ENCODE measurements around the gene DDIT3.

DNA sequence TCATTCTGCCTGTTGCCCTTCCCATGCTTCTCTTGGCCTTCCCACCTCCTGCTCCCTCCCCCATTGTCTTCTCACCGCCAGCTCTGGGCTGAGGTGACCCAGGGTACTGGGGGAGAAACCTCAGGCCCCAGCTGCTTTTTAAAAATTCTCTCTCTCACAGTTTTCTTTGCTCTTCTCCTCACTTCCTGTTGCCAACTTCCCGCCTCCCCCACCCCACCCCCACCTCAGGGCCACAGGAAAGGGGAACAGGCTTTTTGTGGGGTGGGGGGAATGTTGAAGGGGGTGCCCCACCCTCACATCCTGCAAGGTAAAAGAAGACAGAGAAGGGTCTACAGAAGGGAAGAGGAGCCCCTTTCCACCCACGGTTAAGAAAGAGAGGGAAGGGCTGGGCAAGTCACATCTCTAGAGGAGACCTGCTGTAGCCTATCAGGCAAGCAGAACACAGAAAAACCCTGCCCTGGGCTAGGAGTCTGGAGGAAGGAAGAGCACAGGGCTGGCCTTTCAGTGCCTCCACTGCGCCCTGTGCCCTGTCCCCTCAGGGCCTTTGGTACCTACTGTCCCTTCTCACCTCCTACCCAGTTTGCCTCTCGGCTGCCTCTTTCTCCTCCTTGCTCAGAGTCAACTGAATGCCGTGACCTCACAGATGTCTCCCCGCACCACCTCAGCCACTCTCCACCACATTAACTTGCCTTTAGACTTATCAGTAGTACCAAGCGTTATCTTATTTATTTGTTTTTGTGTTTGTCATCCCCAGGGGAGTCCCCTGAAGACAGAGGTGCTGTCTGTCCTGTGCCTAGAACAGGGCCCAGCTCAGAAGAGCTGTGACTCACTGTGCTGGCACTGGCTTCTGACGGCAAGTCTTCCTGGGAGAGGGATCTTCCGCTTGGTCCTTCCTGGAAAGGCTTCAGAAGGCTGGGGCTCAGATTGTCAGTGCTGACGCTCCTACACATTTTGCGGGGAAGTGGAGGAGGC, 42.3 kb downstream of the DDIT3 start:
- TF ChIP-seq POLR2A (IDR thresholded peaks at IDR 0.05; ENCODE audit: extremely low read depth, insufficient read length) (no peak), MYC (IDR thresholded peaks at IDR 0.05; ENCODE audit: low read depth, low read length) (no peak; the same call in 1 of the 2 replicates)
- TF ChIP-seq, protein P1, sequence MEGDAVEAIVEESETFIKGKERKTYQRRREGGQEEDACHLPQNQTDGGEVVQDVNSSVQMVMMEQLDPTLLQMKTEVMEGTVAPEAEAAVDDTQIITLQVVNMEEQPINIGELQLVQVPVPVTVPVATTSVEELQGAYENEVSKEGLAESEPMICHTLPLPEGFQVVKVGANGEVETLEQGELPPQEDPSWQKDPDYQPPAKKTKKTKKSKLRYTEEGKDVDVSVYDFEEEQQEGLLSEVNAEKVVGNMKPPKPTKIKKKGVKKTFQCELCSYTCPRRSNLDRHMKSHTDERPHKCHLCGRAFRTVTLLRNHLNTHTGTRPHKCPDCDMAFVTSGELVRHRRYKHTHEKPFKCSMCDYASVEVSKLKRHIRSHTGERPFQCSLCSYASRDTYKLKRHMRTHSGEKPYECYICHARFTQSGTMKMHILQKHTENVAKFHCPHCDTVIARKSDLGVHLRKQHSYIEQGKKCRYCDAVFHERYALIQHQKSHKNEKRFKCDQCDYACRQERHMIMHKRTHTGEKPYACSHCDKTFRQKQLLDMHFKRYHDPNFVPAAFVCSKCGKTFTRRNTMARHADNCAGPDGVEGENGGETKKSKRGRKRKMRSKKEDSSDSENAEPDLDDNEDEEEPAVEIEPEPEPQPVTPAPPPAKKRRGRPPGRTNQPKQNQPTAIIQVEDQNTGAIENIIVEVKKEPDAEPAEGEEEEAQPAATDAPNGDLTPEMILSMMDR (IDR thresholded peaks at IDR 0.05; ENCODE audit: low read depth, low read length) = no peak
- TF ChIP-seq, protein P2, sequence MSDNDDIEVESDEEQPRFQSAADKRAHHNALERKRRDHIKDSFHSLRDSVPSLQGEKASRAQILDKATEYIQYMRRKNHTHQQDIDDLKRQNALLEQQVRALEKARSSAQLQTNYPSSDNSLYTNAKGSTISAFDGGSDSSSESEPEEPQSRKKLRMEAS (IDR thresholded peaks at IDR 0.05; ENCODE audit: low read depth, low read length) = peak; percentile 6; the same call in 1 of the 2 replicates

Measured in NB4 (cell line).